HUES64 (cell line): ENCODE results near the gene TMEM259.

Experiments used
- H3K27ac ChIP-seq: 2 replicates; pipeline ENCODE4 v1.7.0; 2013; ENCODE audit warnings: low read depth, low read length, inconsistent platforms
- H3K27me3 ChIP-seq: 2 replicates; pipeline ENCODE4 v1.6.1; 2013; ENCODE audit warnings: mild to moderate bottlenecking, low read length; ENCODE audit not compliant: insufficient read depth
- H3K36me3 ChIP-seq: 2 replicates; pipeline ENCODE4 v1.6.1; 2013; ENCODE audit warnings: mild to moderate bottlenecking, low read length; ENCODE audit not compliant: insufficient read depth
- H3K4me1 ChIP-seq: 2 replicates; pipeline ENCODE4 v1.6.1; 2013; ENCODE audit warnings: mild to moderate bottlenecking, low read length, moderate library complexity; ENCODE audit not compliant: insufficient read depth
- H3K4me3 ChIP-seq: 2 replicates; pipeline ENCODE4 v1.5.1; 2013; ENCODE audit warnings: mild to moderate bottlenecking, low read length, moderate library complexity
- H3K9ac ChIP-seq: 2 replicates; pipeline ENCODE4 v1.6.1; 2013; ENCODE audit warnings: mild to moderate bottlenecking, low read depth, low read length
- H3K9me3 ChIP-seq: 2 replicates; pipeline ENCODE4 v1.6.1; 2013; ENCODE audit warnings: low read depth, low read length; ENCODE audit not compliant: insufficient read depth
- WGBS: fragments of 150-250, 120-280 bp; methylation state at CpG from one replicate; pipeline ENCODE4 v1.1.7; 2013; ENCODE audit warnings: missing lambda C conversion rate; 5-methylcytosine and 5-hydroxymethylcytosine counted together

Gene TMEM259

DNA sequence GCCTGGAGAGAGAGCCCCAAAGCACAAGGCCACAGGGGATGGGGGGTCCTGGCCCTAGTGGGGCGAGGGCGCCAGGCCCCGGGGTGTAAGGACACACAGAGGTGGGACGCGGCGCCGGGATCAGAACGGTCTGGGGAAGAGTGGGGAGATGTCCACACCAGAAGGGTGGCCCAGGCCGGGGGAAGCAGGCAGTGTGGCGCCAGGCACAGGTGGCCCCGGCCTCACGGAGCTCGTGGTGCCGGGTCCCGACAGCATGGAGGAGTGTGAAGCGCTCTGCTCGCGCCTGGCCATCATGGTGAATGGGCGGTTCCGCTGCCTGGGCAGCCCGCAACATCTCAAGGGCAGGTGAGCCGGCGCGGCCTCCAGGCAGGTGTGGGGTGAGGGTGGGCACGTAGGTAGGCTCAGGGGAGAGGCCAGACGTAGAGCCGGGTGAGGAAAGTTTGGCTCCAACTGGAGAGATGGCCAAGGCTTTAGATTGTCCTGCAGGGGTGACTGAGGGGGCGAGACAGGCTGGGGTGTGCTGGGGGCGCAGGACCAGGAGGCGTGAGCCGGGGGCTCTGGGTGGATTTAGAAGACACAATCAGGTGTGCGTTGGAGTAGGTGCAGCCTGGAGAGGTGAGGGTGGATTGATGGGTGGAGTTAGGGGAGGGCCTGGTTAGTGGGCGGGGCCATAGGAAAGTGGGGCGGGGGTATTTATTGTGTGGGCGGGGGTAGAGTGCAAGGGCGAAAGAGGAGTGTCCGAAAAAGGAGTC, 43.2 kb upstream of the TMEM259 start:
- Histone ChIP-seq H3K9me3 (no peaks in the 10 kb centered on the region), H3K9ac (no peak overlapping the region), H3K4me1 (peaks cover 16% of the 10 kb centered on the region), H3K27ac (no peak overlapping the region), H3K27me3 (peaks cover 43% of the 10 kb centered on the region), H3K4me3 (peak overlapping the region; percentile 51), H3K36me3 (no peaks in the 10 kb centered on the region)
- 77% methylated on average over 37 of the region's 37 CpGs for WGBS

DNA sequence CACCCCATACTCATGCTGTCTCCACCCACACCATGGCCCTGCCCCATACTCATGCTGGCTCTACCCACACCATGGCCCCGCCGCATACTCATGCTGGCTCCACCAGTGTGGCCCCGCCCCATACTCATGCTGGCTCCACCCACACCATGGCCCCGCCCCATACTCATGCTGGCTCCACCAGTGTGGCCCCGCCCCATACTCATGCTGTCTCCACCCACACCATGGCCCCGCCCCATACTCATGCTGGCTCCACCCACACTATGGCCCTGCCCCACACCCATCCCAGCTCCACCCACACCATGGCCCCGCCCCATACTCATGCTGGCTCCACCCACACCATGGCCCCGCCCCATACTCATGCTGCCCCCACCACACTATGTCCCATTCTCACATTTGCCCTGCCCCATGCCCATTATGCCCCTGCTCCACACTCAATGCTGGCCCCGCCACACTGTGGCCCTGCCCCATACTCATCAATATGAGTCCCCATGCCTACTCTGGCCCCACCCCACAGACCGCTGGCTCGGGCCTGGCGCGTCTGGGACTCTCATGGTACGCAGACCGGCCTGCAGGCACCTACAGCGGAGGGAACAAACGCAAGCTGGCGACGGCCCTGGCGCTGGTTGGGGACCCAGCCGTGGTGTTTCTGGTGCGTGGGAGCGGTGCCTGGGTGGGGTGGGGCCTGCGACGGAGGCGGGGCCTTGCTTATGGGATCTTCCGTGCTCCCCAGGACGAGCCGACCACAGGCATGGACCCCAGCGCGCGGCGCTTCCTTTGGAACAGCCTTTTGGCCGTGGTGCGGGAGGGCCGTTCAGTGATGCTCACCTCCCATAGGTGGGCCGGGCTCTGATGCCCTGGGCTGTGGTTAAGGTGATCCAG, 42.3 kb upstream of the TMEM259 start:
- peaks cover 39% of the 10 kb centered on the region for H3K27me3 ChIP-seq
- H3K9ac ChIP-seq = no peak overlapping the region
- H3K36me3 ChIP-seq = no peaks in the 10 kb centered on the region
- peaks cover 8% of the 10 kb centered on the region for H3K9me3 ChIP-seq
- 91% methylated on average over 37 of the region's 37 CpGs for WGBS
- peaks cover 16% of the 10 kb centered on the region for H3K4me1 ChIP-seq
- no peak overlapping the region for H3K4me3 ChIP-seq
- no peak overlapping the region for H3K27ac ChIP-seq

DNA sequence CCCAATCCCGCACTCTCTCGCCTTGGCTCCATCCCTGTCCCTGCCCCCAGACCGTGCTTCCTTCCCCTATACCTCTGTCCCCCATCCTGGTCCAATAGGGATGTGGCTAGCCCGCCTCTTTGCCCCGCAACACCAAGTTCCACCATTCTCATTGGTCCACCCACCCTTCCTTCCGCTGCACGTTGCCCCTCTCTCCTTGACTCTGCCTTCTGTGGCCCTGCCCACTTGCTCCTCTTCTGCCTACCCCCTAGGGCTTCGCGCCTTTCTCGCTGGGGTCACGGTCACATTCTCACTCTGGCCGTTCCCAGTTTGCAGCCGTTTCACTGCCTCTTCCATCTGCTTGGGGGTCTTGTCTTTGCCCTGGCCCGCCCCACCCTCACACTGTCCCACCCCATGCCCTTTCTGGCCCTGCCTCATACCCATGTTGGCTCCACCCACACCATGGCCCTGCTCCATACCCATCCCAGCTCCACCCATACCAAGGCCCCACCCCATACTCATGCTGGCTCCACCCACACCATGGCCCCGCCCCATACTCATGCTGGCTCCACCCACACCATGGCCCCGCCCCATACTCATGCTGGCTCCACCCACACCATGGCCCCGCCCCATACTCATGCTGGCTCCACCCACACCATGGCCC, 41.6 kb upstream of the TMEM259 start:
- Histone ChIP-seq H3K27me3 (peaks cover 33% of the 10 kb centered on the region), H3K9me3 (peaks cover 15% of the 10 kb centered on the region), H3K4me3 (no peak overlapping the region), H3K36me3 (no peaks in the 10 kb centered on the region), H3K4me1 (peaks cover 16% of the 10 kb centered on the region), H3K27ac (no peak overlapping the region), H3K9ac (no peak overlapping the region)
- 73% methylated on average over 16 of the region's 17 CpGs for WGBS

DNA sequence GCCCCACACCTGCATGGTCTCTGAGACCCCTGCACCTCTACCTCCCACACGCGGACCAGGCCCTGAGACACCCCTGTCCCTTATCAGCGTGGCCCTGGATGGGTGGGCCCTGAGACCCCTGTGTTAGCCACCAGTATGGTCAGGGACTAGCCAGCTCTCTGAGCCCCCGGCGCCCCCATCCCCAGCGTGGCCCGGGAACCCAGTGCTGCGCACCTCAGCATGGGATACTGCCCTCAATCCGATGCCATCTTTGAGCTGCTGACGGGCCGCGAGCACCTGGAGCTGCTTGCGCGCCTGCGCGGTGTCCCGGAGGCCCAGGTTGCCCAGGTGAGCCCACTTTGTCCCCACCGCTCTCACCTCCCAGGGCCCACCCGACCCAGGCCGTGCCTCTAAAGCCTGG, 41.1 kb upstream of the TMEM259 start:
- no peak overlapping the region for H3K9ac ChIP-seq
- 89% methylated on average over 20 of the region's 20 CpGs for WGBS

DNA sequence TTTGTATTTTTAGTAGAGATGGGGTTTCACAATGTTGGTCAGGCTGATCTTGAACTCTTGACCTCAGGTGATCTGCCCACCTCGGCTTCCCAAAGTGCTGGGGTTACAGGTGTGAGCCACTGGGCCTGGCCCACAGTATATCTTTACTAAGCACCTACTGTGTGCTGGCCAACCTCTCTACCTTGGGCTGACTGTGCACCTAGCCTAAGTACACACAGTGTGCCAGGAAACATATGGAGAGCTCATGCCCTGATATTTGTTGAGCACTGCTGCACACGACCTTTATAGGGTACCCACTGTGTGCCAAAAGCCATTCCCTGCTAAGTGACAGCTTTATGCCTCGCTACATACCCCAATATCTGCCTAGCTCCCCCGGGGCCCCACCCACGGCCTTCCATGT, 39.8 kb upstream of the TMEM259 start:
- Histone ChIP-seq H3K36me3 (peaks cover 12% of the 10 kb centered on the region; the same call in 1 of the 2 replicates), H3K27ac (no peak overlapping the region), H3K4me1 (peaks cover 8% of the 10 kb centered on the region), H3K9ac (no peak overlapping the region), H3K9me3 (peaks cover 31% of the 10 kb centered on the region), H3K4me3 (no peak overlapping the region), H3K27me3 (peaks cover 14% of the 10 kb centered on the region)
- WGBS = 88% methylated on average over 5 of the region's 5 CpGs

More for the DNA sequence above, 41.1 kb upstream of the TMEM259 start:
- peaks cover 16% of the 10 kb centered on the region for H3K4me1 ChIP-seq
- H3K27me3 ChIP-seq = peaks cover 27% of the 10 kb centered on the region
- no peak overlapping the region for H3K4me3 ChIP-seq
- H3K27ac ChIP-seq = no peak overlapping the region
- peaks cover 2% of the 10 kb centered on the region; the same call in 1 of the 2 replicates for H3K36me3 ChIP-seq
- peaks cover 20% of the 10 kb centered on the region for H3K9me3 ChIP-seq

DNA sequence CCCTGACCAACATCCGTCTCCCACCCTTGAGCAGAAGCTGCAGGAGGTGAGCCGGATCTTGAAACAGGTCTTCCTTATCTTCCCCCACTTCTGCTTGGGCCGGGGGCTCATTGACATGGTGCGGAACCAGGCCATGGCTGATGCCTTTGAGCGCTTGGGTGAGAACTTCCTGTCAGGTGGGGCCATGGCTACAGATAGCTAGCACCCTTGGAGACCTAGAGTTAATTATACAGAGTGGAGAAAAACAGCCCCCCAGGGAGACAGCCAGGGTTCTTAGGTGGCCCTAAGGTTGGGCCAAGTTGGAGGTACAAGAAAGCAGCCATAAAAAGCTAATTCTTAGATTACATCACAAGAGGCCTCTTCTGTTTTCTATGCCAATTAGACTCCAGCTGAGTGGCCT, 37.2 kb upstream of the TMEM259 start:
- 96% methylated on average over 5 of the region's 5 CpGs for WGBS
- peaks cover 31% of the 10 kb centered on the region for H3K9me3 ChIP-seq

DNA sequence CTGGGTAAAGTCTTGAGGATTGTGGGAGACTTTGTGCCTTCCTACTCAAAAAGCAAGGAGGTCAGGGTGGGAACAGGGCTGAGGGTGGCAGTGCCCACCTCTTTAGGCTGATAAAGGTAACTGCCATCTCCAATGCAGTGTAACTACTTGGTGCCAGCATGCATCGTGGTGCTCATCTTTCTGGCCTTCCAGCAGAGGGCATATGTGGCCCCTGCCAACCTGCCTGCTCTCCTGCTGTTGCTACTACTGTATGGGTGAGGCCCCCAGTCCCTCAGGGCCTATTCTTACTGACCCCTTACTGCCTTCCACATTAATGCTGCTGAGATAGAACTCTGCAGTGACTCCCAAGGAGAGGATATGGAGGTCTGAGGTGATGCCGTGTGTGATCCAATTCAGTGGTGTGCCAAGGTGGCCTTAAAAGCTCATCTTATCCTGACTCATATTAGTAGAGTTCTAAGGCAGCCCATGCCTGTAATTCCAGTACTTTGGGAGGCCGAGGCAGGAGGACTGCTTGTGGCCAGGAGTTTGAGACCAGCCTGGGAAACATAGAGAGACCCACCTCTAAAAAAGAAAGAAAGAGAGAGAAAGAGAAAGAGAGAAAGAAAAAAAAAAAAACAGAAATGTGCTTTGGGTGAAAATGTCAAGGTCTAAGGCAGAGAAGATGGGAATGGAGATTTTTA, 36.4 kb upstream of the TMEM259 start:
- Histone ChIP-seq H3K9ac (no peak overlapping the region), H3K36me3 (peaks cover 19% of the 10 kb centered on the region; the same call in 1 of the 2 replicates), H3K4me1 (no peaks in the 10 kb centered on the region), H3K27me3 (no peaks in the 10 kb centered on the region), H3K9me3 (peaks cover 31% of the 10 kb centered on the region), H3K4me3 (no peak overlapping the region), H3K27ac (no peak overlapping the region)
- 85% methylated on average over 3 of the region's 3 CpGs for WGBS

More for the DNA sequence above, 37.2 kb upstream of the TMEM259 start:
- Histone ChIP-seq H3K27ac (no peak overlapping the region), H3K4me3 (no peak overlapping the region), H3K4me1 (no peaks in the 10 kb centered on the region), H3K9ac (no peak overlapping the region), H3K27me3 (no peaks in the 10 kb centered on the region), H3K36me3 (peaks cover 19% of the 10 kb centered on the region; the same call in 1 of the 2 replicates)

DNA sequence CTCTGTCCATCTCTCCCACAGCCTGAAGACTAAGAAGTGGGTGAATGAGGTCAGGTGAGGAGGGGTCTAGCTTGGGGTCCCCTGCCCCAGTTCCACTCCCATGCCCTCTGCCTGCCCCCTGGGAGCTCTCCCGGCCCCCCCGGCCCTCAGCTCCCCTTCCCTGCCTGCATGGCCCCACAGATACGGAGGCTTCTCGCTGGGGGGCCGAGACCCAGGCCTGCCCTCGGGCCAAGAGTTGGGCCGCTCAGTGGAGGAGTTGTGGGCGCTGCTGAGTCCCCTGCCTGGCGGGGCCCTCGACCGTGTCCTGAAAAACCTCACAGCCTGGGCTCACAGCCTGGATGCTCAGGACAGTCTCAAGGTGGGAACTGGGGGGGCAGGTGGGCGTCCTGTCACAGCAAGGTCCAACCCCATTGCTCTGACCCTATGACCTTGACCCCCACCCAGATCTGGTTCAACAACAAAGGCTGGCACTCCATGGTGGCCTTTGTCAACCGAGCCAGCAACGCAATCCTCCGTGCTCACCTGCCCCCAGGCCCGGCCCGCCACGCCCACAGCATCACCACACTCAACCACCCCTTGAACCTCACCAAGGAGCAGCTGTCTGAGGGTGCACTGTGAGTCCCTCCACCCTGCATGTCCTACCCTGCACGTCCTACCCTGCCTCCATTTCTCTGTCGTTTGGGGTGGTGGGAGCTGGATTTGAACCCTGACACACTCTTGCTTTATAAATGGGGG, 35.1 kb upstream of the TMEM259 start:
- H3K36me3 ChIP-seq = peaks cover 19% of the 10 kb centered on the region; the same call in 1 of the 2 replicates
- no peaks in the 10 kb centered on the region for H3K27me3 ChIP-seq
- H3K4me1 ChIP-seq = no peaks in the 10 kb centered on the region
- whole genome bisulfite sequencing = 91% methylated on average over 20 of the region's 20 CpGs
- peaks cover 31% of the 10 kb centered on the region for H3K9me3 ChIP-seq
- no peak overlapping the region for H3K27ac ChIP-seq
- H3K4me3 ChIP-seq = no peak overlapping the region
- no peak overlapping the region for H3K9ac ChIP-seq

DNA sequence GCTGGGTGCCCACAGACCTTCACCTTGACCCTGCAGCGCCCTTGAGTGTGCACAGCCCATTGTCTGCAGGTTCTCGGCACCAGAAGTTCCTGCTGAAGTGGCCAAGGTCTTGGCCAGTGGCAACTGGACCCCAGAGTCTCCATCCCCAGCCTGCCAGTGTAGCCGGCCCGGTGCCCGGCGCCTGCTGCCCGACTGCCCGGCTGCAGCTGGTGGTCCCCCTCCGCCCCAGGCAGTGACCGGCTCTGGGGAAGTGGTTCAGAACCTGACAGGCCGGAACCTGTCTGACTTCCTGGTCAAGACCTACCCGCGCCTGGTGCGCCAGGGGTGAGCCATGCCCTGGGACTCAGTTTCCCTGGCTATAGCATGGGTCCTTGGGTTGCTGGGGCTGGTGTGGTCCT, 34.1 kb upstream of the TMEM259 start:
- Histone ChIP-seq H3K4me3 (no peak overlapping the region), H3K36me3 (peaks cover 19% of the 10 kb centered on the region; the same call in 1 of the 2 replicates), H3K9me3 (peaks cover 31% of the 10 kb centered on the region), H3K27ac (no peak overlapping the region), H3K27me3 (no peaks in the 10 kb centered on the region), H3K4me1 (no peaks in the 10 kb centered on the region), H3K9ac (no peak overlapping the region)
- WGBS = 91% methylated on average over 14 of the region's 14 CpGs
